Central memory CD4-positive, alpha-beta T cell (primary cell): ENCODE data around the gene TPRG1L.
A peak's percentile ranks its signal among the peaks of the same experiment; 100 is the strongest.
"Not testable (repeated sequence)": the region's sequence is repeated elsewhere in the genome, so short reads cannot be mapped to it uniquely, and the experiment has no call there.

ENCODE experiments used
- DNase-seq: peaks from one replicate; pipeline ENCODE4 v3.0.0; 2022

Gene TPRG1L

DNA sequence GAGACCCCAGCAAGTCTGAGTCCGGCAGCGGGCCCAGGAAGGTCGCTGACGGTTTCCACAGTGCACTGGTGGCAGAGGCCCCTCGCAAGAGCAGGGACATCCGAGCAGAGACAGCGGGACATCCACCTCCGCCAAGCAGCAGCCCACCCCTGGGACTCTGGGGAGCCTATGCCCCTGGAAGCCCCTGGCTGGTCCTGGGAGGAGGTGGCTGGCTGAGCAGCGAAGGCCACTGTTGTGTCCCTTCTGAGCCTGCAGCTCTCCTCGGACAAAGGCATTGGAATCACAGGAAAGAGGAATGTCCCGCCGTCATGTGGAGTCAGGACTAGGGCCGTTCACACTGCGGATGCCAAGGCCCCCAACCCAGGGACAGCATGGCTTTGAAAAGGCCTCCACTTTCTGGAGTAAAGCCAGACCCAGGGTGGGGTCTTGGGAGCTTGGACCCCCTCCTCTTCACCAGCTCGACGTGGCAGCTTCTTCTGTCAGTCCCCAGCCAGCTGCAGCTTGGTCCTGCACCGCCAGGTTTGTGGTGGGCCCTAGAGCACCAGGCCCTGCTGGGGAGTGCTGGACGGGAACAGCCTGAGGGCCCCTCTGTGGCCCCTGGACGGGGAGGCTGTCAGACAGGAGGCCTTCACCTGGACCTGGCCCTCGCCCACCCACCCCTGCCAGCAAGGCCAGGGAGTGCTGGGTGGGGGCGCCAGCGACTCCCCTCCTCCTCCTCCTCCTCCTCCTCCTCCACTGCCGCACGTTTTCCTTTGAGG is 14.9 kb upstream of the TPRG1L start:
- no peak for DNase-seq

- no peak for DNase-seq
These were observed 14.2 kb upstream of the TPRG1L start for GRCh38 chr1:3610527-3611169.

- DNase-seq, result no peak
These were observed 13.4 kb upstream of the TPRG1L start, which contains the start of gene MEGF6 for GRCh38 chr1:3611170-3612019. MEGF6 (minus strand) TSS chr1:3611508; CDS start chr1:3611268, 240 bp downstream.

- DNase-seq, result no peak
These were observed 12.7 kb upstream of the TPRG1L start for GRCh38 chr1:3612123-3612522.

- DNase-seq, result no peak
These were observed 9.8 kb upstream of the TPRG1L start for GRCh38 chr1:3614755-3615742.

DNA sequence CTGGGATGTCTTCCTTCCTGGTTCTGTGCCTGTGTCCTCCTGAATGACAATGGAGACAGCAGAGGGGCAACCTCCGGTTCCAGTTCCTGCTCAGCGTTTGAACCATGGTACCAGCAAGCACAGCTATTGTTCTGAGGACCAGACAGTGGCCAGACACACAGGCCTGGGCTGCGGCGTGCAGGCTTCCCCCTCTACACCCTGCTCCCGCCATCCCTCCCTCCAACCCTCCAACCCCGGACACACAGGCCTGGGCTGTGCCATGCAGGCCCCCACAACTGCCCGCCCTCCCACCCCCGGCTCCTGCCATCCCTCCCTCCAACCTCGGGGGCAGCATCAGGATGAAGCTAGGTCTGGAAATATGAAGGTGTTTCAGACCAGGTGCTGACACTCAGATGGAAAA is 8.0 kb upstream of the TPRG1L start:
- DNase-seq, result no peak

GRCh38 chr1:3617806-3618345 is 6.9 kb upstream of the TPRG1L start:
- DNase-seq, result no peak

DNA sequence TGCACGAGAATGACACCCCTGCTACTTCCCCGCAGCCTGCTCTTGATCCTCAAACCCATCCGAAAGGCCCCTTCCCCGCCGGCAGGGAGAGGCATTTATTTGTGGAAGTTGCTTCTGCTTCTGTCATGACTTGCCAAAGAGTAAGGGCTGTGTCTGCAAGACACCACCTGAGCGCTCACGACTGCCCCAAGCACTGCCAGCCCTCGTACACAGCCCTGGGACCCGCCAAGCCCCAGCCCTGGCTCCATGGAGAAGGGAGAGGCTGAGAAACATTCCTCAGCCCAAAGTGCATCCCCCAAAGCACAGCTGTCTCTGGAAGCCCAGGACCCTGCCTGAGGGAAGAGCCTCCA is 6.3 kb upstream of the TPRG1L start:
- DNase-seq, result no peak

DNA sequence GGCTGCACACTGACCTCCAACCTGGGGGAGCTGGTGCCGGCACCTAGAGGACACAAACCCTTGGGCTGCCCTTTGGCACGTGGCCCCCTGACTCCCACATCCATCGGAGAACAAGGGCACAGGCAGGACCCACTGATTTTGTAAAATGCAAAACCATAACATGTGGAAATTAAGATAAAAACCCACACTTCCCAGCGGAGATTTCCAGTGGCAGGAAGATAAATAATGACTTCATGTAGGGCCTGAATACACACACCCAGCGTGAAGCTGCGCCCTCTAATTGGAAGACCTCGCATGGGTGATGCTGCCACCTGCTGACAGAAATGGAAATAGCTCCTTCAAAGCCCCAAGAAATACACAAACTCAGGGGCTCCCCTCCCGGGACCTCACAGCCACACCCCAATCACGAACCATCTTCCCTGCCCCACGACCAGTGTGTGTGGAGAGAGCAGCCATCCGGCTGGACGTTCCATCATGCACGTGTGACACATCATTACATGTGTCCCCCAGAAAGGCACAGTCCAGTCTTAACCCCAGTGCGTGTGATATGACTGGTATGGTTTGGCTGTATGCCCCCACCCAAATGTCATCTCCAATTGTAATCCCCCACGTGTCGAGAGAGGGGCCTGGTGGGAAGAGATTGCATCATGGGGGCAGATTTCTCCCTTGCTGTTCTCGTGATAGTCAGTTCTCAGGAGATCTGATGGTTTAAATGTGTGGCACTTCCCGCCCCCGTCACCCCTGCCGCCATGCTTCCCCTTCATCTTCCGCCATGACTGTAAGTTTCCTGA is 5.7 kb upstream of the TPRG1L start:
- peak; percentile 67 for DNase-seq

- no peak for DNase-seq
These were observed 4.1 kb upstream of the TPRG1L start for GRCh38 chr1:3620708-3621107.

GRCh38 chr1:3621151-3621671 is 3.6 kb upstream of the TPRG1L start:
- not testable (repeated sequence) for DNase-seq

GRCh38 chr1:3622102-3622501 is 2.7 kb upstream of the TPRG1L start:
- not testable (repeated sequence) for DNase-seq

- DNase-seq, result no peak
These were observed 1.2 kb upstream of the TPRG1L start for GRCh38 chr1:3623441-3624199.

- peak; percentile 35 for DNase-seq
These were observed 514 bp downstream of the TPRG1L start for GRCh38 chr1:3625151-3625907.

- no peak for DNase-seq
These were observed 1.2 kb downstream of the TPRG1L start for GRCh38 chr1:3626025-3626424.

- DNase-seq, result no peak
These were observed 2.9 kb downstream of the TPRG1L start for GRCh38 chr1:3627515-3628253.

GRCh38 chr1:3628445-3628844 is 3.6 kb downstream of the TPRG1L start:
- no peak for DNase-seq

DNA sequence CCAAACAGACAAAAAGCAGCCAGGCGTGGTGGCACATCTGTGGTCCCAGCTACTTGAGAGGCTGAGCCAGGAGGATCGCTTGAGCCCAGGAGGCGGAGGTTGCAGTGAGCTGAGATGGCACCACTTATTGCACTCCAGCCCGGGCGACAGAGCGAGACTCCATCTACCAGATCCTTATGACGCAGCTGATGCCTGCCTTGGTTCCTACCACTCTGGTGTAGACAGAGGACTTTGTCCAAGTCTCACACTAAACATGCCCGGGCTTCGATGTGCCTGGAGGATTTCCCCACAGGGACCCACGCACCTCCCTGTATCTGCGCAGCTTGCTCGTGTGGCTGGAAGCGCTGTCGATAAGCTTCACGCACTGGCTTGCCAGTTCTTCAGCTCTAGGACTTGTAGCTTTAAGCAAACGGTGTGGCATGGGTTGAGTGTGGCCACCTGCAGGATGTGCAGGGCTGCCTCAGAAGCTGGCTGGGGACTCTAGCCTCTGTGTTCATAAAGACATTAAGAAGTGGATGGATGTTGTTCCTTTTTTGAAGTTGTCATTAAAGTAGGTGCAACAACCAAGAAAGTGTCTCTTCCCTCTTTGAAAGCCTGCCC is 4.8 kb downstream of the TPRG1L start:
- DNase-seq, result no peak
